NCI-H524 (cell line): ENCODE data around the gene SMIM10.
"Not testable (repeated sequence)": the region's sequence is repeated elsewhere in the genome, so short reads cannot be mapped to it uniquely, and the experiment has no call there.

Experiments
- DNase-seq, 2 experiments: peaks; one replicate each; lab custom pipeline; 2025; lab: John Stamatoyannopoulos, UW

Gene SMIM10

GRCh38 chrX:135015523-135016245 is 24.9 kb downstream of the SMIM10 start:
- no peak for DNase-seq

GRCh38 chrX:135019890-135020289 is 29.1 kb downstream of the SMIM10 start:
- not testable (repeated sequence) for DNase-seq

GRCh38 chrX:135023791-135024190 is 33.0 kb downstream of the SMIM10 start:
- DNase-seq: not testable (repeated sequence)

DNA sequence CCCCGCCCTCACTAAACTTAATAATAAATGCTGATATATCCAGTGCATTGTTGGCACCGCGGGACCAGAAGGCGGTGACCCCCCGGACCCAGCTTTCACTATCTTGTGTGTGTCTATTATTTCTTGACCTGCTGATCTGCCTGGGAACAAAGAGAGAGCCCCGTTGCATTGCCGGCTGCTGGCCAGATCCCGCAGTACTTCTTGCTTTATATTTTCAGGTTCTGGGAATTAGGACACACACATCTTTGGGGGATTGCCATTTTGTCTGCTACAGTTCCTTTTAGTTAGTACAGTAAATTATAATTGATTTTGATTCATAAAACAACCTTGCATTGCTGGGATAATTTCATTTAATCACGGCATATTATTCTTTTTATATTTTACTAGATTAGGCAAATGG is 33.7 kb downstream of the SMIM10 start:
- DNase-seq: no peak

GRCh38 chrX:135030207-135030963 is 39.6 kb downstream of the SMIM10 start:
- peak in 1 of 2 experiments; percentile 60 for DNase-seq

DNA sequence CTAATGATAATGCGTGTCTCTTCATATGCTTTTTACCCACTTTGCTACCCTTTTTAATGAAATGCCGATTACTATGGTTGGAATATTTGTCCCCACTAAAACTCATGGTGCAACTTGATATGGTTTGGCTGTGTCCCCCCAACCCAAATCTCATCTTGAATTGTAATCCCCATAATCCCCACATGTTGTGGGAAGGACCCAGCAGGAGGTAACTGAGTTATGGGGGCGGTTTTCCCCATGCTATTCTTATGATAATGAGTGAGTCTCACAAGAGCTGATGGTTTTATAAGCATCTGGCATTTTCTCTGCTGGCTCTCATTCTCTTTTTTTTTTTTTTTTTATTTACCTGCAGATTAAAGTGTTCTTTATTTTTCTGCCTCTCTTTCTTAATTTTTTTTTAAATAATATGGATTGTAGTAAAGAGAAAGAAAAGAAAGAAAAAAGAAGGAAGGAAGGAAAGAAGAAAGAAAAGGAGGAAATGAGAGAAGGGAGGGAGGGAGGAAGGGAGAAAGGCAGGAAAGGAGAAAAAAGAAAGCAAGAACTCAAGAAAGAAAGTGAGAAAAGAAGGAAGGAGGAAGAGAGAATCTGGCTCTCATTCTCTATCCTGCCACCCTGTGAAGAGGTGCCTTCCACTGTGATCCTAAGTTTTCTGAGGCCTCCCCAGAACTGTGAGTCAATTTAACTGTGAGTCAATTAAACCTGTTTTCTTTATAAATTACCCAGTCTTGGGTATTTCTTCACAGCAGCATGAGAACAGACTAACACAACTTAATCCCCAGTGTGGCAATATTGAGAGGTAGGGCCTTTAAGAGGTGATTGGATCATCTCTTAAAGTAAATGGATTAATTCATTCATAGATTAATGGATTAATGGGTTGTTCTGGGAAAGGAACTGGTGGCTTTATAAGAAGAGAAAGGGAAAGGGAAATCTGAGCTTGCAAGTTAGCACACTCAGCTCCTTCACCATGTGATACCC is 50.6 kb downstream of the SMIM10 start:
- DNase-seq: peak; percentile 79 to 92
